NK-92 (cell line): ENCODE measurements around the gene PPARA.

Experiments used
- DNase-seq: peaks from one replicate; lab custom pipeline; 2025; ENCODE audit not compliant: unreplicated experiment; lab: John Stamatoyannopoulos, UW

PPARA gene

DNA sequence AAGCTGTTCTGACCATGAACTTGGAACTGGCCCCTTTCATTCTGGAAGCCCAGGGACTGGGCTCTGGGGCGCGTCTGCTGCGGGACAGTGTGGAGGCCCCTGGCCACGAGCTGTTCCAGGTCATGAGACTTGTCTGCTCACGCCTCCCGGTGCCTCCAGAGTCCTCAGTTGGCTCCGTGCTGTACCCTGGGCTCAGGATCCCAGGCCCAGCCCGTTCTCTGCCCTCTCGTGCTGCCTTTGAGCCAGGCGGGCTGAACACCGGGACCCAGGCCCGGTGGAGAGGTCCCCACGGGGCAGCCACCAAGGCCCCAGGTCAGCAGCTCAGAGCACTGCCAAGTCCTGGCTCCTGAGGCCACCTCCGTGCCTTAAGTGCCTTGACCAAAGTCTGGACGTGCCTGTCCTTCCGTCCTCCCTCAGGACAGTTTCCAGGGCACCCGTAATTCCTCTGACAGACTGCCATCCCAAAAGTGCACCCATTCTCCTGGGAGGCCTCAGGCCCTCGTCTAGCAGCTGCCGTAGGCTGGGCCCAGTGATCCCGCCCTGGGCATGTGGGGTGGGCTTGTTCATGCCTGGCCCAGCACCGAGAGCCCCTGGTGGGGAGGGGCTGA lies 36.3 kb upstream of the PPARA start:
- no peak for DNase-seq

DNA sequence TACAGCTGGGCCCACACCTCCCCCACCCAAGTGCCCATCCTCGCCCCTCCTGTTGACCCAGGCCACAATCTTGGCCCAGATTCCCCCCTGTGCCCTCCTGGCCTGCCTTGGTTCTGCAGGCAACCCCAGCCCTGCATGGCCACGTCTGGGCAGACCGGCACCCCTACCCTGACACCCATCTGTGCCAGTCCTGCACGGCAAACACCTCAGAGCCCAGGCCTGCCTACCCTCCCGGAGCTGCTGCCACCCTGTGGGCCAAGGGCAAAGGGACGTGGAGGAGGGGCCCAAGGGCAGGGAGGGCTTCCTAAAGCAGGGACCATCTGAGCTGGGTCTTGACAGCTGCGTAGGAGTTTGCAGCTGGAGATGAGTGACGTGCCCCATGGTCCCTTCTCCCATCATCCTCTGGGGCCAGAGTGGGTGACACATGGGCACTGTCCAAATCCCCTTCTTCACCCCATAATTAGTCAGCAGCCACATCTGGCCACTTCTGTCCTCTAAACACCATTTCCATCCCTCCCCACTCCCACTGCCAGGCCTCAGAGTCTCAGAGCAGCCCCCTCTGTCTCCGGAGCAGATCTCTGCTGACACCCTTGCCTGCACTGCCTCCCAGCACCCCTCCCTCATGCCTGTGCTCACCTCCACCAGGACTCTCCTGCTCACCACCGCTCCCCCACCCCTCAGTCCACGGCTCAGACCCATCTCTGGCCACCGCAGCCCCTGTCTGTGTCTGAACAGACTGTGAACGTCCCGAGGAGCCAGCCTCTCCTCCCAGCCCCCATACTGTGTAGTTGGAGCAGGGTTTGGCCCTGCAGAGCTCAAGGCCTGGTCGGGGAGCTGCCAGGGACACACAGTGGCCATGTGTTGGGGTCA lies 35.6 kb upstream of the PPARA start:
- no peak for DNase-seq

GRCh38 chr22:46115388-46115678 lies 35.0 kb upstream of the PPARA start:
- no peak for DNase-seq

- DNase-seq, result no peak
Measured at GRCh38 chr22:46115755-46116490, 34.4 kb upstream of the PPARA start.

- DNase-seq, result no peak
Measured at GRCh38 chr22:46116491-46116958, 33.8 kb upstream of the PPARA start.

GRCh38 chr22:46117206-46118199 lies 32.8 kb upstream of the PPARA start:
- DNase-seq, result no peak

DNA sequence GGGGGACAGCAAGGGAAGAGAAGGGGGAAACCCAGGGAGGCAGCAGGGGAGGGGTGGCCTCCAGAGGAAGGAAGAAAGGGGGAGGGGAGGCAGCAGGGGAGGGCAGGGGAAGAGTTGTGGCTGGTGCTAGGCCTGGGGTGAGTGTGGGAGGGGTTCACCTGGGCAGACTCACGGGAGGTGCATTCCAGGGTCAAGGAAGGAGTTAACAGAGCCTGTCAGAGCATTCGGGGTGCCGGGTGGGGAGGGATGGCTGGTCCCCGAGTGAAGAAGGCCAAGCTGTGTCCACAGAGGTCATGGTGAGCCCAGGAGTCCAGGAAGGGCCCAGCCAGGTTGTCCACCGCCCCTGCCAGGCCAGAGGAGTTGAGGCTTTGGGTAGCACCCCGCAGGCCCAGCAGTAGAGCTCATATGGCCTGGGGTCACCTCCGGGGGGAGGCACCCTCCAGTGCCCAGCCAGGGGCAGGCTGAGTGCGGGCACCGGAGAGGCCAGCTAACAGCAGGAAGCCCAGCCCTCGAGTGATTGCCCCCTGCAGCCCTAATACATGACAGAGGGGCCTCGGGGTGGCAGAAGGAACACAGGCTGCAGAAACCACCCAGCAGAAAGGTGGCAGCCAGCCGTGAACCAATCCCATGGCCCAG lies 31.1 kb upstream of the PPARA start:
- no peak for DNase-seq

- no peak for DNase-seq
Measured at GRCh38 chr22:46119729-46120419, 30.5 kb upstream of the PPARA start.

DNA sequence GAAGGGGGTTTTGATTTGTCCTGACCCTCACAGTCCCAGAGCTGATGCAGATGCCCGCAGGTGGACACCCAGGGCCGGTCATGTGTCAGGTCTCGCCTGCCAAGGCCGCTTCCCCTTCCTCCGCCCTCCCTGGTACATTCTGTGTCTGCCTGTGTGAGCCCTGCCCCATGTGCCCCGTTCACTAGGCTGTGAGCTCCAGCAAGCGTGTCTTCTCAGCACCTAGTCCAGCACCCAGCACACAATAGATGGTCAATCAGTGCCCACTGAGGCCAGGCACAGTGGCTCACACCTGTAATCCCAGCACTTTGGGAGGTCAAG lies 29.9 kb upstream of the PPARA start:
- DNase-seq, result no peak

DNA sequence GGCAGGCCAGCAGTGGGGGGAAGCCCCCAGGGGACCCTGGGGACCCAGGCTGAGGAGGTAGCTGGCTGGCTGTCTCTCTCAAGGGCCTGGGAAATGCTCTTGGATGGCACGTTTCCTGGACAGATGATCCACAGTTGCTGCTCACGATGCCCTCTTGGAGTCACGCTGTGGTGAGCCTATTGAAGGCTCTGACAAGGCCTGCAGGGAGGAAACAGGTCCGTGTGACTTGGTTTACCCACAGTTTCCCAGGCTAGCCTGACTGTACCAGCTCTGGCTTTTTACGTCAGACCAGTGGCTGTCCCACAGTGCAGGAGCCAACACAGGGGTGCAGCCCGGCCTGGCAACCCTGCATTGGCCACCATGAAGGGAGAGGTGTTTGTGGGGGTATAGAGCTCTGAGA lies 29.2 kb upstream of the PPARA start:
- no peak for DNase-seq

- DNase-seq, result no peak
Measured at GRCh38 chr22:46121523-46122287, 28.6 kb upstream of the PPARA start.

- DNase-seq, result no peak
Measured at GRCh38 chr22:46122511-46122971, 27.8 kb upstream of the PPARA start.

GRCh38 chr22:46122980-46123693 lies 27.2 kb upstream of the PPARA start:
- DNase-seq, result no peak

- no peak for DNase-seq
Measured at GRCh38 chr22:46123694-46124382, 26.5 kb upstream of the PPARA start.

DNA sequence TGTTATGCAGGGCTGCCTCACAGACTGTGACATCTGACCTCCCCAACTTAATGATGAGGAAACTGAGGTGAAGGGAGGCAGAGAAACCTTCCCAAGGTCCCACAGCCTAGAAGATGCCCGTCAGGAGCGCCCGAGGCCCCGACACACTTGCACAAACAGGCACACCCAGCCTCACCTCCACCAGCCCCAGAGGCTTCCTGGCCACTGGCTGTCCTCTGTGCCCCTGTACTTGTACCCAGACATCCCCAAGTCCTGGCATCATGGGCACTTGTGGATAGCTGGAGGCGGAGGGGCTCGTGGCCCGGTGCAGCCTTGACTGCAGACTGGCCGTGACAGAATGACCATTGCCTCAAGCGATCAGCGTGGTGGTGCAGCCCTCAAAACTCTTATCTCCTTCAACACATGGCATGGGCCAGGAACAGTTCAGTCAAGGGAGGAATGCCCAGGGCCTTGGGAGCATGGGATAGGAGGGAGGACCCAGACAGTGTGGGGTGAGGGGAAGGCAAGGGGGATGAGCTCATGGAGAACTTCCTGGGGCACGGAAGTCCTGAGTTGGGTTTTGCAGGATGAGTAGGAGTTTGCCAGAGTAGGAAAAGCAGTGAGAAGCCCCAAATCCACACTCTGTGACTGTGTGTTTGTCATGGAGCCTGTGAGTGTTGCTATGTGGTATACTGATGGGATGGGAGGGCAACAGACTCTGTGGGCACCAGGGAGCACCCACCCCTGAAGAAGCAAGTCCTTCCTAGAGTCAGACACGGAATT lies 25.8 kb upstream of the PPARA start:
- DNase-seq, result no peak

DNA sequence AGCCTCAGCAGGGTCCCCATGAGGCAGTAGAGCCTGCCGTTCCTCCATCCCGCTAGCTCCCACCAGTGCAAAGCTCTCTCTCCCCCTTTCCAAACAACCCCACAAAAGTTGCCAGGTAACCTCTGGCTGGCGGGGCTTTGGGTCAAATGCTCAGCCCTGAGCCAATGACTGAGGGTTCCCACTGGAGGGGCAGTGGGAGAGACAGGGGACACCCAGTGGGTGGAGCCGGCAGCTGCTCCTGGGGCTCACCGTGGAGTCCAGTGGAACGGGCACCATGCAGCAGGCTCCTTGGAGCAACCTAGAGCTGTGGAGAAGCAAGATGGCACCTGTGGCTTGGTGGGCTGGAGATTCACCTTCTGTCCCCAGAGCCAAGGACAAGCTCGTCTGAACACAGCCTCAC lies 25.0 kb upstream of the PPARA start:
- DNase-seq, result no peak
